ENCODE data around the gene DDT.
"Not testable (repeated sequence)": the region's sequence is repeated elsewhere in the genome, so short reads cannot be mapped to it uniquely, and the experiment has no call there.

DNA sequence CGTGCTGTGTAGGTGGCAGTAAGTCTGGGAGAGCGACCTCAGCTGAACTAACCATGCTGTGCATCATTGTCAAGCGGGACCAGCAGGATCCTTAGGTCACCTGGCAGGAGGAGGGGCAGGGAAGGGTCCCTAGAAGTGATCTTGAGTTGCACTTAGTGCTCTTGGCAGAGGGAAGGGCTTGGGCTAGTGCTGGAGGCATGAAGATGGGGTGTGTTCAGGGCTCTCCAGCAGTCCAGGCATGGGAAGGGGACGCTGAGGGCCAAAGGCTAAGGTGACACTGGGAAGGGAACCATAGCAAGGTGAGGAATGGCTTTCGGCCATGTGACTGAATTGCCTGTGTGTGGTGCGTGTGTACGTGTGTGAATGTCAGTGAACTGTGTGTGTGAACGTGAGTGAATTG, 11.8 kb upstream of the DDT start:
- TF ChIP-seq, protein P1, sequence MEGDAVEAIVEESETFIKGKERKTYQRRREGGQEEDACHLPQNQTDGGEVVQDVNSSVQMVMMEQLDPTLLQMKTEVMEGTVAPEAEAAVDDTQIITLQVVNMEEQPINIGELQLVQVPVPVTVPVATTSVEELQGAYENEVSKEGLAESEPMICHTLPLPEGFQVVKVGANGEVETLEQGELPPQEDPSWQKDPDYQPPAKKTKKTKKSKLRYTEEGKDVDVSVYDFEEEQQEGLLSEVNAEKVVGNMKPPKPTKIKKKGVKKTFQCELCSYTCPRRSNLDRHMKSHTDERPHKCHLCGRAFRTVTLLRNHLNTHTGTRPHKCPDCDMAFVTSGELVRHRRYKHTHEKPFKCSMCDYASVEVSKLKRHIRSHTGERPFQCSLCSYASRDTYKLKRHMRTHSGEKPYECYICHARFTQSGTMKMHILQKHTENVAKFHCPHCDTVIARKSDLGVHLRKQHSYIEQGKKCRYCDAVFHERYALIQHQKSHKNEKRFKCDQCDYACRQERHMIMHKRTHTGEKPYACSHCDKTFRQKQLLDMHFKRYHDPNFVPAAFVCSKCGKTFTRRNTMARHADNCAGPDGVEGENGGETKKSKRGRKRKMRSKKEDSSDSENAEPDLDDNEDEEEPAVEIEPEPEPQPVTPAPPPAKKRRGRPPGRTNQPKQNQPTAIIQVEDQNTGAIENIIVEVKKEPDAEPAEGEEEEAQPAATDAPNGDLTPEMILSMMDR (IDR thresholded peaks at IDR 0.05; ENCODE audit: low read depth, low read length, poor library complexity, severe bottlenecking) = not testable (repeated sequence)
- not testable (repeated sequence) for TF ChIP-seq EZH2phosphoT487 (IDR thresholded peaks at IDR 0.05; ENCODE audit: borderline replicate concordance, low read length)
